HEK293T (cell line): Measurements from ENCODE around the gene CCER1.

Experiments
- BHLHE40 ChIP-seq: fragments of 450-650 bp; IDR thresholded peaks from 2 replicates; pipeline ENCODE4 v1.6.1; 2016; ENCODE audit warnings: mild to moderate bottlenecking, moderate library complexity, borderline replicate concordance
- CTBP1 ChIP-seq: fragments of 450-650 bp; IDR thresholded peaks from 2 replicates; pipeline ENCODE4 v1.6.1; 2016; ENCODE audit warnings: borderline replicate concordance
- FOXA1 ChIP-seq: fragments of 450-650 bp; IDR thresholded peaks from 2 replicates; pipeline ENCODE4 v1.6.1; 2016; ENCODE audit warnings: mild to moderate bottlenecking
- L3MBTL2 ChIP-seq: fragments of 450-650 bp; conservative IDR thresholded peaks from 2 replicates; pipeline ENCODE4 v1.6.1; 2016; ENCODE audit warnings: mild to moderate bottlenecking
- LEF1 ChIP-seq: fragments of 450-650 bp; IDR thresholded peaks from 2 replicates; pipeline ENCODE4 v1.6.1; 2017; ENCODE audit warnings: mild to moderate bottlenecking, borderline replicate concordance
- NFRKB ChIP-seq: fragments of 450-650 bp; IDR thresholded peaks from 2 replicates; pipeline ENCODE4 v1.6.1; 2016; ENCODE audit warnings: mild to moderate bottlenecking, moderate library complexity
- SP1 ChIP-seq: fragments of 450-650 bp; IDR thresholded peaks from 2 replicates; pipeline ENCODE4 v1.6.1; 2017
- ZNF384 ChIP-seq: fragments of 450-650 bp; IDR thresholded peaks from 2 replicates; pipeline ENCODE4 v1.6.1; 2016

DNA sequence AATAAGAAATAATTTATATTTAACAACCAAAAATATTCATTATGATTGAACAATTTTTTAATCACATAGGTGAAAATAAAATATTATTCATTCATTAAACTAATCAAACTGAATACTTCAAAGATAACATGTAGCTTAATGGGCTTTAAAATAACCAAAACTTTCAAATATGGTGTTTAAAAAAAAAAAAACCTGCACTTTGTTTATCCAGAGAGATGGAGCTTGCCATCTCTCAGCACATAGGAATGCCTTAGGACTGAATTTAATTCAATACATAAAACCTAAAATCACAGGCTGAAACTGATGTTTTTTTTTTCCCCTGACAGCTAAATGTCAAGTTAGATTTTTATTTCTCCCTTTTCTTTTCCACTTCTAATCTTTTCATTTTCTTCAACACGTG lies 14.4 kb upstream of the CCER1 start:
- TF ChIP-seq CTBP1, result no peak
- TF ChIP-seq SP1, result no peak
- TF ChIP-seq BHLHE40, result no peak
- no peak for TF ChIP-seq L3MBTL2
- TF ChIP-seq NFRKB, result no peak
- no peak for TF ChIP-seq FOXA1
- TF ChIP-seq ZNF384, result no peak
- no peak for TF ChIP-seq LEF1
